GM21619 (cell line): Measurements from ENCODE around the gene INKA1.

Experiments used
- ATAC-seq: cut with Tn5 transposase; IDR thresholded peaks from one replicate; pipeline ENCODE4 v1.9.1; 2021; ENCODE audit not compliant: unreplicated experiment

INKA1 gene

GRCh38 chr3:49786357-49787181 lies 16.5 kb upstream of the INKA1 start, which contains the start of gene IP6K1:
Gene IP6K1, minus strand, starts transcription at chr3:49786542. Its CDS starts 38,502 bp downstream, at chr3:49748040.
- peak; percentile 98 for ATAC-seq

- ATAC-seq, result no peak
These were observed 15.9 kb upstream of the INKA1 start for GRCh38 chr3:49787182-49787464.

GRCh38 chr3:49787536-49787935 lies 15.5 kb upstream of the INKA1 start:
- ATAC-seq, result no peak

GRCh38 chr3:49788056-49788455 lies 15.0 kb upstream of the INKA1 start:
- ATAC-seq, result no peak

GRCh38 chr3:49790626-49791411 lies 12.2 kb upstream of the INKA1 start:
- no peak for ATAC-seq

GRCh38 chr3:49791571-49791970 lies 11.5 kb upstream of the INKA1 start:
- no peak for ATAC-seq

GRCh38 chr3:49792371-49793150 lies 10.5 kb upstream of the INKA1 start:
- ATAC-seq, result no peak

GRCh38 chr3:49793486-49794085 lies 9.5 kb upstream of the INKA1 start:
- ATAC-seq, result no peak

- no peak for ATAC-seq
These were observed 8.6 kb upstream of the INKA1 start for GRCh38 chr3:49794431-49794830.

- ATAC-seq, result no peak
These were observed 7.8 kb upstream of the INKA1 start for GRCh38 chr3:49794926-49795905.

- ATAC-seq, result no peak
These were observed 4.0 kb upstream of the INKA1 start for GRCh38 chr3:49799105-49799504.

GRCh38 chr3:49799761-49800160 lies 3.3 kb upstream of the INKA1 start, which contains the start of gene CDHR4:
Gene CDHR4, minus strand, starts transcription at chr3:49799873. Its CDS starts 61 bp downstream, at chr3:49799812.
- ATAC-seq, result no peak

GRCh38 chr3:49801160-49801559 lies 1.9 kb upstream of the INKA1 start:
- no peak for ATAC-seq

GRCh38 chr3:49803465-49804140 lies 542 bp downstream of the INKA1 start:
- no peak for ATAC-seq

- no peak for ATAC-seq
These were observed 1.3 kb downstream of the INKA1 start for GRCh38 chr3:49804141-49805041.

GRCh38 chr3:49805367-49805782 lies 2.3 kb downstream of the INKA1 start:
- ATAC-seq, result peak; percentile 29

GRCh38 chr3:49805897-49806701 lies 3.0 kb downstream of the INKA1 start:
- no peak for ATAC-seq
